DND-41 (cell line): ENCODE data around the gene ITGA11.

ENCODE experiments used
- ATAC-seq: fragments of 200-7000 bp; cut with Tn5 transposase; 3 replicates; pipeline ENCODE4 v1.9.1; 2021; ENCODE audit warnings: low read depth; ENCODE audit not compliant: insufficient read depth
- DNase-seq: peaks from one replicate; pipeline ENCODE4 v3.0.0-alpha.2; 2020
- H2AFZ ChIP-seq: 2 replicates; pipeline ENCODE4 v1.6.0; 2012; ENCODE audit warnings: low read depth, low read length
- H3K27ac ChIP-seq: 2 replicates; pipeline ENCODE4 v1.5.1; 2012; ENCODE audit warnings: low read length, inconsistent platforms
- H3K27me3 ChIP-seq: fragments of 200-600 bp; sonication (generic); 2 replicates; pipeline ENCODE4 v1.6.0; 2012; ENCODE audit warnings: low read length, mild to moderate bottlenecking, inconsistent platforms; ENCODE audit not compliant: insufficient read depth, poor library complexity
- H3K36me3 ChIP-seq: 2 replicates; pipeline ENCODE4 v1.5.1; 2012; ENCODE audit warnings: low read length, inconsistent platforms; ENCODE audit not compliant: insufficient read depth
- H3K4me1 ChIP-seq: 2 replicates; pipeline ENCODE4 v1.5.1; 2012; ENCODE audit warnings: mild to moderate bottlenecking, low read length; ENCODE audit not compliant: insufficient read depth
- H3K4me2 ChIP-seq: 2 replicates; pipeline ENCODE4 v1.6.0; 2012; ENCODE audit warnings: mild to moderate bottlenecking, moderate library complexity, low read length, inconsistent platforms; ENCODE audit not compliant: insufficient read depth
- H3K4me3 ChIP-seq, 2 experiments: fragments of 200-600 bp in 1 of 2; shearing (Covaris generic) in 1 of 2; 2 replicates each; pipeline ENCODE4 v1.5.1; 2012 to 2016; ENCODE audit warnings: inconsistent platforms in 2 of 2, low read length in 2 of 2, mild to moderate bottlenecking in 2 of 2, low read depth in 1 of 2, moderate library complexity in 1 of 2
- H3K79me2 ChIP-seq: 2 replicates; pipeline ENCODE4 v1.6.0; 2012; ENCODE audit warnings: low read length, inconsistent platforms; ENCODE audit not compliant: insufficient read depth
- H3K9ac ChIP-seq: 2 replicates; pipeline ENCODE4 v1.6.0; 2012; ENCODE audit warnings: low read depth, mild to moderate bottlenecking, inconsistent platforms, low read length, moderate library complexity
- H3K9me3 ChIP-seq: 2 replicates; pipeline ENCODE4 v1.5.1; 2012; ENCODE audit warnings: low read length, moderate library complexity, mild to moderate bottlenecking, inconsistent platforms; ENCODE audit not compliant: insufficient read depth, severe bottlenecking
- H4K20me1 ChIP-seq: 2 replicates; pipeline ENCODE4 v1.6.0; 2012; ENCODE audit warnings: low read length; ENCODE audit not compliant: insufficient read depth
- EZH2 ChIP-seq: IDR thresholded peaks from 3 replicates; pipeline ENCODE4 v1.6.1; 2012; ENCODE audit warnings: borderline replicate concordance, low read depth, mild to moderate bottlenecking, moderate library complexity, low read length, inconsistent platforms; ENCODE audit not compliant: severe bottlenecking
- TF ChIP-seq, protein P1 (sequence below): IDR thresholded peaks from 2 replicates; pipeline ENCODE4 v1.5.1; 2012; ENCODE audit warnings: borderline replicate concordance, low read length, moderate library complexity, mild to moderate bottlenecking; ENCODE audit not compliant: poor library complexity, severe bottlenecking; ENCODE audit errors: extremely low read depth

ITGA11 gene

DNA sequence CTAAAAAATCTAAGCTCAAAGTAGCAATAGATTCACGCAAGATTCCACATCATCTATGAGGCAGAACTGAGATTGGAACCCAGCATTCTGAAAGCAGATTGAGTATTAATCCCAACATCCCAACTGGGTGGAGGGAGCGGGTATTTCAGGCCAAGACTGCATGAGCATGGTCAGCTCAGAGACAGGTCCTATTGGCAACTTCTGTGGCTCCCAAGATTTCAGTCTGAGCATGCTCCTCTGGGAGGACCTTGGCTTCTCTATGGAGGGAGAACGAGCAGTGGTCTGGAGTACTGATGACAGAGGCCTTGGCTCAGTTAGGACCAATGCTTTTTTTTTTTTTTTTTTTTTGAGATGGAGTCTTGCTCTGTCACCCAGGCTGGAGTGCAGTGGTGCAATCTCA, 4.0 kb upstream of the ITGA11 start:
- H3K4me3 ChIP-seq: no peak overlapping the region

DNA sequence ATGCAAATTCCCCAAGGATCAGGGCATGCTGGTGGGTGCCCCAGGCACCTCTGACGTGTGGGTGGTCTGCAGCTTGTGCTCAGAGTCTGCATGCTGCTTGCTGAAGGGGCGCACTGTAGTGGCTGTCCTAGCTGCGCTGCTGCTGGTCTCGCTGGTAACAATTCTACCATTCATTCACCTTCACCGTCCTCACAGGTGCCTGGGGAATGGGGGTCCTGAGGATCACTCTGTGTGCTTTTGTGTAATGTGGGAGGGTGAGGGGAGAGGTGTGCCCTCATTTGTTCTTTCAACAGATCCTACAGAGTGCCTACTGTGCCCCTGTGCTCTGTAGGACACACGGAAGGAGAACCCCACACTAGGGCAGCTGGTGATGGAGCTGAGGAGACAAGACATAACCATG, 2.1 kb upstream of the ITGA11 start:
- no peaks in the 10 kb centered on the region for H3K27me3 ChIP-seq
- no peaks in the 10 kb centered on the region for H3K4me1 ChIP-seq
- no peak for DNase-seq

More for the DNA sequence above, 4.0 kb upstream of the ITGA11 start:
- no peak for ATAC-seq
- no peak for DNase-seq
- H3K27me3 ChIP-seq: peaks cover 4% of the 10 kb centered on the region
- H3K9me3 ChIP-seq: no peaks in the 10 kb centered on the region
- no peak overlapping the region for H3K4me2 ChIP-seq
- no peaks in the 10 kb centered on the region for H3K79me2 ChIP-seq
- H3K36me3 ChIP-seq: no peaks in the 10 kb centered on the region
- H3K27ac ChIP-seq: no peak overlapping the region
- H2AFZ ChIP-seq: no peak overlapping the region
- TF ChIP-seq, protein P1, sequence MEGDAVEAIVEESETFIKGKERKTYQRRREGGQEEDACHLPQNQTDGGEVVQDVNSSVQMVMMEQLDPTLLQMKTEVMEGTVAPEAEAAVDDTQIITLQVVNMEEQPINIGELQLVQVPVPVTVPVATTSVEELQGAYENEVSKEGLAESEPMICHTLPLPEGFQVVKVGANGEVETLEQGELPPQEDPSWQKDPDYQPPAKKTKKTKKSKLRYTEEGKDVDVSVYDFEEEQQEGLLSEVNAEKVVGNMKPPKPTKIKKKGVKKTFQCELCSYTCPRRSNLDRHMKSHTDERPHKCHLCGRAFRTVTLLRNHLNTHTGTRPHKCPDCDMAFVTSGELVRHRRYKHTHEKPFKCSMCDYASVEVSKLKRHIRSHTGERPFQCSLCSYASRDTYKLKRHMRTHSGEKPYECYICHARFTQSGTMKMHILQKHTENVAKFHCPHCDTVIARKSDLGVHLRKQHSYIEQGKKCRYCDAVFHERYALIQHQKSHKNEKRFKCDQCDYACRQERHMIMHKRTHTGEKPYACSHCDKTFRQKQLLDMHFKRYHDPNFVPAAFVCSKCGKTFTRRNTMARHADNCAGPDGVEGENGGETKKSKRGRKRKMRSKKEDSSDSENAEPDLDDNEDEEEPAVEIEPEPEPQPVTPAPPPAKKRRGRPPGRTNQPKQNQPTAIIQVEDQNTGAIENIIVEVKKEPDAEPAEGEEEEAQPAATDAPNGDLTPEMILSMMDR: no peak
- TF ChIP-seq EZH2: no peak
- H3K4me1 ChIP-seq: no peaks in the 10 kb centered on the region
- no peaks in the 10 kb centered on the region for H4K20me1 ChIP-seq
- H3K9ac ChIP-seq: no peak overlapping the region

DNA sequence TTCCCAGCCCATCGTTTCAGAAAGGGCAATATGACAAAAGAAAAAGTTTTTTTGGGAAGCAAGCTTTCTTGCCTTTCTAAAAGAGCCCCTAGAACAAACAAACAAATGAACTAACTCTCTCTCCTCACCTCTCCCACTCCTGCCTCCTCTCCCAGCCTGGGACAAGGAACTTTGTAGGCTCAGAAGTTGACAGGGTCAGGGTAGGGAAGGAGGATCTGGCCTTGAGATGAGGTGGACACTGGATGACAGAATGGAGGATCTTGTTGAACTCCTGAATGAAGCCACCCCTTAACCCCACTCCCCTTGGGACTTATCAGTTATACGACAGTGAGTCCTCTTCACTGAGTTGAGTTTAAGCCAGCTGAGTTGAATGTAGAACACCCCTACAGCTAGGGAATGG, 1.6 kb upstream of the ITGA11 start:
- Histone ChIP-seq H3K4me2 (no peak overlapping the region), H3K27ac (no peak overlapping the region), H3K79me2 (no peaks in the 10 kb centered on the region), H3K9me3 (no peaks in the 10 kb centered on the region), H3K4me3 (no peak overlapping the region), H2AFZ (no peak overlapping the region), H3K9ac (no peak overlapping the region), H4K20me1 (no peaks in the 10 kb centered on the region), H3K27me3 (no peaks in the 10 kb centered on the region), H3K36me3 (no peaks in the 10 kb centered on the region), H3K4me1 (no peaks in the 10 kb centered on the region)
- no peak for DNase-seq
- ATAC-seq: no peak
- TF ChIP-seq, protein P1: no peak
- no peak for TF ChIP-seq EZH2

More for the DNA sequence above, 2.1 kb upstream of the ITGA11 start:
- Histone ChIP-seq H3K79me2 (no peaks in the 10 kb centered on the region), H3K9me3 (no peaks in the 10 kb centered on the region), H3K9ac (no peak overlapping the region), H3K4me3 (no peak overlapping the region), H3K36me3 (no peaks in the 10 kb centered on the region), H2AFZ (no peak overlapping the region), H4K20me1 (no peaks in the 10 kb centered on the region), H3K27ac (no peak overlapping the region), H3K4me2 (no peak overlapping the region)
- no peak for TF ChIP-seq EZH2
- TF ChIP-seq, protein P1: no peak
- no peak for ATAC-seq
